Islet of Langerhans (tissue), 1 donor: ENCODE measurements around the gene USP35.

Experiments
- FAIRE-seq: peaks from one replicate; lab custom pipeline; 2011; peaks lifted over from hg19 to GRCh38; lab: Jason Lieb, UNC

Gene USP35

DNA sequence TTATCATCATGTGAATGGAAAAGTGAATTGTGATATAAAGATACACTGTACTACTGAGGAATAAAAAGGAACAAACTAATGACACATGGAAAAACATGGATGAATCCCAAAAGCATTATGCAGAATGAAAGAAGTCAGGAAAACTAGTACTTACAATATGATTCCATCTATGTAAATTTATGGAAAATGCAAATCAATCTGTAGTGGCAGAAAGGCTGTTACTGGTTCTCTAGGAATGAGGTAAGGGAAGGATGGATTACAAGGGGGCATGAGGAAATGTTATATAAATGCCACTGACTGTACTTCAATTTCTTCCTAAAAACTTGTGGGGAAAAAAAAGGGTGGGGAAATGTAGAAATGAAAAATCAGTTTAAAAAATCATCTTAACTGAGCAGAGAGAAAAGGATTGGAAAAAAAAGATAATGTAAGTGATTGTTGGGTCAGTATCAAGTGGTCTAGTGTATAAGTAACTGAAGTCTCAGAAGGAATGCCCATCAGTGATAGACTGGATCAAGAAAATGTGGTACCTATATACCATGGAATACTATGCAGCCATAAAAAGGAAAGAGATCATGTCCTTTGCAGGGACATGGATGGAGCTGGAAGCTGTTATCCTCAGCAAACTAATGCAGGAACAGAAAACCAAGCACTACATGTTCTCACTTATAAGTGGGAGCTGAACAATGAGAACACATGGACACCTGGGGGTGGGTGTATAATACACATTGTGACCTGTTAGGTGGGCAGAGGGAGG, 48.8 kb downstream of the USP35 start:
- no peak for FAIRE-seq

- no peak for FAIRE-seq
These were observed 51.1 kb downstream of the USP35 start for GRCh38 chr11:78239781-78240180.

- no peak for FAIRE-seq
These were observed 52.8 kb downstream of the USP35 start for GRCh38 chr11:78241475-78241874.

DNA sequence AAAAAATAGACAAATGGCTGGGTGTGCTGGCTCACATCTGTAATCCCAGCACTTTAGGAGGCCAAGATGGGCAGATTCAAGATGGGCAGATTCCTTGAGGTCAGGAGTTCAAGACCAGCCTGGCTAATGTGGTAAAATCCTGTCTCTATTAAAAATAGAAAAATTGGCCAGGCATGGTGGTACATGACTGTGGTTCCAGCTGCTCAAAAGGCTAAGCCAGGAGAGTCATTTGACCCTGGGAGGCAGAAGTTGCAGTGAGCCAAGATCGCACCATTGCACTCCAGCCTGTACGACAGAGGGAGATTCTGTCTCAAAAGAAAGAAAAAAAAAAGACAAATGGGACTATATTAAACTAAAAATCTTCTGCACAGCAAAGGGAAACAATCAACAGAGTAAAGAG, 55.4 kb downstream of the USP35 start:
- FAIRE-seq: no peak

DNA sequence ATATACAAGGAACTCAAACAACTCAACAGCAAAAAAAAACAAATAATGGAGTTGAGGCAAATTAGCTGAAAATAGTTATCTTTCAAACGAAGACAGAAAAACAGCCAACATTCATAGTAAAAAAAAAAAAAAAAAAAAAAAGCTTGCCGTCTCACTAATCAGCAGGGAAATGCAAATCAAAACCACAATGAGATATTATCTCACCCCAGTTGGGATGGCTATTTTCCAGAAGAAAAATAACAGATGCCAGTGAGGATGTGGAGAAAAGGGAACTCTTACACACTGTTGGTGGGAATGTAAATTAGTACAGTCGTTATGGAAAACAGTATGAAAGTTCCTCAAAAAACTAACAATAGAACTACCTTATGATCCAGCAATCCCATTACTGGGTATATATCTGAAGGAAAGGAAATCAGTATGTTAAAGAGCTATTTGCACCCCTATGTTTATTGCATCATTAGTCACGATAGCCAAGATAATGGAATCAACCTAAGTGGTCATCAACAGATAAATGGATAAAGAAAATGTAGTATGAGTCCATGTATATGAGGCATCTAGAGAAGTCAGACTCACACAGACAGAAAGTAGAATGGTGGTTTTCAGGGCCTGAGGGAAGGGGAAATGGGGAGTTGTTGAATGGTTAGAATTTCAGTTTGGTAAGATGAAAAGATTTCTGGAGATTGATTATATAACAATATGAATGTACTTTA, 56.0 kb downstream of the USP35 start:
- FAIRE-seq: no peak

- FAIRE-seq: no peak
These were observed 59.5 kb downstream of the USP35 start for GRCh38 chr11:78248191-78248590.

- no peak for FAIRE-seq
These were observed 60.2 kb downstream of the USP35 start for GRCh38 chr11:78248903-78249302.

DNA sequence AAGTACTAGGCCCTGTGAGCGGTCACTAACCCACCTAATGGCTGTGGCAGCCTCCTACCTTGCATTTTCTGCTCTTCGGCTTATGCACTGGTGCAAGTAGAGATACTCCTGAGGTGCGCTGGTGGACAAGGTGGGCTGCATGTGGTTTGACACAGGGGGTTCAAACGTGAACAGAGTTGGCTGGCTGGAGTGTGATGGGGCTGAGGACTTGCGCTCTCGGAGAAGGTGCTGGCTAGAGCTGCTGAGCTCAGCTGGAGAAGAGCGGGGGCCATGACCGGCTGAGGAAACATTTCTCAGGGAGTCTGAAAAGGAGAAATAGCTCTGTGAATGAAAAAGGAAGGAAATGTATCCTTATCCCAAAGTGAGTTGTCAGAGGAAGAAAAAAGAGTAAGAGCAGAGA, 61.4 kb downstream of the USP35 start:
- no peak for FAIRE-seq

DNA sequence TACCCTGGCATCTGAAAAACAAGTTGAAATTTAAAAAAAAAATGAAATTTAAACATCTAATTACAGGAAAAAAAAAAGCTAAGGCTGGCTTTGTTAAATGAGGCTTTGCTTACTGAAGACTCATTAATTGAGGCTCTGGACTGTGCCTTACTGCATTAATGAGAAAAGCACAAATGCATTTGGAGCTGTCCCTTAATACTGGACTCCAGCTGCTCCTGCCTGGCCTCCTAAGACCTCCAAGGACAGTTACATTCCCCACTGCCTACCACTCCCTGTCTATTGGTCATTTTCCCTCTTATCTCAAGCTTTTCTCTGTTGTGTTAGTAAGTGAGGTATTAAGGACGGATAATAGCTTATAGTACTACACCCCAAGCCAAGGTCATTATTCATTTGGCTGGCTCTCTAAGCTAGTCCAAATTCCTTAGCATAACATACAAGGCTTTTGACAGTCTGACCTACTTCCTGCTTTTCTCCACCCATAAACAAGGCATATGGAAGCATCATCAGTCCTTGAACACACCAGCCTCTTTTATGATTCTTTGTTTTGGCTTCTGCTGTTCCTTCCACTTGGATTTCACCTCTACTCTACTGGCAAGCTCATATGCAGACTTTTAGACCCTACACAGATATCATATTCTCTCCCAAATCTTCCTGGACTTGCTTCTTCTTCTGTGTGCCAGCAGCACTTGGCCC, 62.5 kb downstream of the USP35 start:
- FAIRE-seq: no peak

- no peak for FAIRE-seq
These were observed 65.1 kb downstream of the USP35 start for GRCh38 chr11:78253797-78254196.

DNA sequence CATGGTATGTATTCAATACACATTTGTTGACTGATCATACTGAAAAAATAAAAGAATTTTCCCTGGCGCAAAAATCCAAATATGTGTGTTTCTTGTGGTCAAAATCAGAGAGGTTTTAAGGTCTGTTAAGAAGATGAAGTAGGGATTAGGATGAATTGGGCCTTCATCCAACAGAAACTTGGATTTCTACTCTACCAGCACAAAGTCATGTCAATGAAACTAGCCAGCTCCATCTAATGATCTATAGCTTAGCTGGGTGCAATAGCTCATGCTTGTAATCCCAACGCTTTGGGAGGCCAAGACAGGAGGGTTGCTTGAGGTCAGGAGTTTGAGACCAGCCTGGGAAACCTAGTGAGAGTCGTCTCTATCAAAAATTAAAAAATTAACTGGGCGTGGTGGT, 65.5 kb downstream of the USP35 start:
- FAIRE-seq: no peak

DNA sequence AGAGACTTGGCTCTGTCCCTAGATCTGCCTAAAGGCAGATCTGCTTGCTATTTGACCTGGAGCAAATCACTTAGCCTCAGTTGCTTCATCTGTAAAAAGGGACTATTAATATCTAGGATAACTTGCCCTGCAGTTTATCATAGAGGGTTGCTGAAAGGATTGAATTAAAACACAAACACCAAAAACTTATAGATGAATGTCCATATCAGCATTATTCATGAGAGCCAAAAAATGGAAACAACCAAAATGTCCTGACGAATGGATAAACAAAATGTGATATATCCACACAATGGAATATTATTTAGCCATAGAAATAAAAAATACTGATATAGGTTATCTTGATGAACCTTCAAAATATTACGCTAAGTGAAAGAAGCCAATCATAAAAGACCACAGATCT, 67.2 kb downstream of the USP35 start:
- FAIRE-seq: no peak

- FAIRE-seq: no peak
These were observed 68.2 kb downstream of the USP35 start for GRCh38 chr11:78256962-78257361.

GRCh38 chr11:78257654-78258053, 68.9 kb downstream of the USP35 start:
- FAIRE-seq: no peak

- FAIRE-seq: no peak
These were observed 71.2 kb downstream of the USP35 start for GRCh38 chr11:78259777-78260487.

- no peak for FAIRE-seq
These were observed 72.6 kb downstream of the USP35 start for GRCh38 chr11:78261367-78261766.

- no peak for FAIRE-seq
These were observed 73.1 kb downstream of the USP35 start for GRCh38 chr11:78261828-78262227.

- FAIRE-seq: no peak
These were observed 73.5 kb downstream of the USP35 start for GRCh38 chr11:78262238-78262637.

GRCh38 chr11:78262691-78263090, 74.0 kb downstream of the USP35 start:
- FAIRE-seq: no peak
